ENCODE data around the gene TCTN3.

The TCTN3 gene

DNA sequence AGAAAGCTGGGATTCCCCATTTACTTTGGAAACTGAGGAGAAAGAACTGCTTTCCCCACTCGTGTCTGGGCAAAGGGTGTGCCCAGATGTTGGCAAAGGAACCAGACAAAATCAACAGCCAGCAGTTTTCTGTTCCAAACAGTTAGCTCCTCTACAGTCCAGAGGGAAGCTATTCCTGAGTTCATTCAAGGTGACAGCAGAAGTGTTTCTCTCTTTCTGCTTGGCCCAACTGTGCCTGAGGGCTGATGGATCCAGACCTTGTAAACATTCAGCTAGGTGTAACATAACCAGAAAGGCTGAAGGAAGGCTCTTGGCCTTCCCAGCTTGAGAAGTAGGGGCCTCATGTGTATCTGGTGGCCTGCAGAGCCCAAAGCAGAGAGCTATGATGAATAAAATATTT, 30.2 kb downstream of the TCTN3 start:
- H3K27ac Mint-ChIP-seq: no peak overlapping the region

DNA sequence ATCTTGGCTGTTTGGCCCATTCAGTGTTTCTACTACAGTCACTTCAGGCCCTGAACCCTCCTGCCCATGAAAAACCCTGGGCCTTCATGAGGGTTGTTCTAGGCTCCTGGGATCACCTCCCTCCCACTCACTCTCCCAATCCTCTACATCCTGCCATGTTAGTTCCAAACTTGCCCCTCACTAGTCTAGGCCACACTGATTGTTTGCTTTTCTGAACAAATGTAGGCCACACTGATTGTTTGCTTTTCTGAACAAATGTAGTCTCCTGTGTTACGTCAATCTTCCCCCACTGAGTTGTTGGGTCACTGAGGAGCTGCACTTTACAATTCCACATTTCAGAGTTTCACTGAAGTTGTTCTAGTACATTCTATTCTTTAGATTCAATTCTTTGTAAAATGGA, 31.9 kb downstream of the TCTN3 start:
- Mint-ChIP-seq H3K4me1 (ENCODE audit: low read depth in 2 of 2) (peaks cover 0 to 1% of the 10 kb centered on the region in 2 donors), H3K36me3 (ENCODE audit: insufficient read depth) (peaks cover 3% of the 10 kb centered on the region), H3K4me3 (no peak overlapping the region), H3K9me3 (no peaks in the 10 kb centered on the region), H3K27me3 (no peaks in the 10 kb centered on the region), H3K27ac (no peak overlapping the region)
- DNase-seq (no peak), ATAC-seq (replicated peaks) (no peak)

More for the DNA sequence above, 30.2 kb downstream of the TCTN3 start:
- H3K27me3 Mint-ChIP-seq: no peaks in the 10 kb centered on the region
- DNase-seq (no peak), ATAC-seq (replicated peaks) (no peak)
- H3K4me3 Mint-ChIP-seq: no peak overlapping the region
- H3K4me1 Mint-ChIP-seq (ENCODE audit: low read depth in 2 of 2): no peaks in the 10 kb centered on the region
- H3K9me3 Mint-ChIP-seq: no peaks in the 10 kb centered on the region
- peaks cover 11% of the 10 kb centered on the region for H3K36me3 Mint-ChIP-seq (ENCODE audit: insufficient read depth)

DNA sequence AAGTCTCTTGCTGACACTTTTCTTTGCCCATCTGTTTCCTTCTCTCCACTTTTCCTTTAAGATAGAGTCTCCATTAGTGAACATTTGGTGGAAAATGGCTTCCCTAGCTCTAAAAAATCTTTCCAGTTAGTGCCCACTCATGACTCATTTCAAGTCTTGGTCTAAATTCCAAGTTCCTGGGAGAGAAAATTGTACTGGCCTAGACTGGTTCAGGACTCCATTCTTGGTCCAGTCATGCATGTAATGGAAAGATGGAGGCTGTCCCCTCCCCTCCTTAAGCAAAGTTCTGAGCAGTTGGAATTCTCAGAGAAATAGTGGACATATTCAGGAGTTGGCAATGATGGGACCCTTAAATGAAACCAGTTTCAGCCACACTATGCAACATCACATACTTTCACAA, 33.4 kb downstream of the TCTN3 start:
- ATAC-seq (replicated peaks): no peak
- H3K27ac Mint-ChIP-seq: no peak overlapping the region
- no peak overlapping the region for H3K4me3 Mint-ChIP-seq
- peaks cover 7 to 11% of the 10 kb centered on the region in 2 donors for H3K4me1 Mint-ChIP-seq (ENCODE audit: low read depth in 2 of 2)
- no peaks in the 10 kb centered on the region for H3K27me3 Mint-ChIP-seq
- DNase-seq: no peak
- H3K9me3 Mint-ChIP-seq: no peaks in the 10 kb centered on the region
- peaks cover 7% of the 10 kb centered on the region for H3K36me3 Mint-ChIP-seq (ENCODE audit: insufficient read depth)

DNA sequence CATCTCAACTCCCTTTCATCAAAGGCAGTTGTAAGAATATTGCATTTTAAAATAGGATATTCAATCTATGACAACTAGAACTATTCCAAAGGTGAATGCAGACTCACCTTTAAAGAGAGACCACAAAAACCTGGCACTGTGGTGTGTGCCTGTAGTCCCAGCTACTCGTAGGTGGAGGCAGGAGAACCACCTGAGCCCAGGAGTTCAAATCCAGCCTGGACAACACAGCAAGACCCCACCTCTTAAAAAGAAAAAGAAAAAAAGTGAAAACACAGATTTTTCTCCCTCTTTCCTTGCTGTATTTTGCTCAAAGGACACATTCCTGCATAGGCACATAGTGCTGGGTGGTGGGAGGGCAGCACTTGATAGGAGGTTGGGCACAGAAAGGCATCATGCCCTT, 36.5 kb downstream of the TCTN3 start:
- peak overlapping the region; percentile 95 to 99 for H3K4me3 Mint-ChIP-seq
- no peak overlapping the region for H3K27ac Mint-ChIP-seq
- no peaks in the 10 kb centered on the region for H3K9me3 Mint-ChIP-seq
- peaks cover 14 to 17% of the 10 kb centered on the region in 2 donors for H3K4me1 Mint-ChIP-seq (ENCODE audit: low read depth in 2 of 2)
- no peak for ATAC-seq (replicated peaks)
- H3K27me3 Mint-ChIP-seq: no peaks in the 10 kb centered on the region
- DNase-seq: no peak
- peaks cover 12% of the 10 kb centered on the region for H3K36me3 Mint-ChIP-seq (ENCODE audit: insufficient read depth)

DNA sequence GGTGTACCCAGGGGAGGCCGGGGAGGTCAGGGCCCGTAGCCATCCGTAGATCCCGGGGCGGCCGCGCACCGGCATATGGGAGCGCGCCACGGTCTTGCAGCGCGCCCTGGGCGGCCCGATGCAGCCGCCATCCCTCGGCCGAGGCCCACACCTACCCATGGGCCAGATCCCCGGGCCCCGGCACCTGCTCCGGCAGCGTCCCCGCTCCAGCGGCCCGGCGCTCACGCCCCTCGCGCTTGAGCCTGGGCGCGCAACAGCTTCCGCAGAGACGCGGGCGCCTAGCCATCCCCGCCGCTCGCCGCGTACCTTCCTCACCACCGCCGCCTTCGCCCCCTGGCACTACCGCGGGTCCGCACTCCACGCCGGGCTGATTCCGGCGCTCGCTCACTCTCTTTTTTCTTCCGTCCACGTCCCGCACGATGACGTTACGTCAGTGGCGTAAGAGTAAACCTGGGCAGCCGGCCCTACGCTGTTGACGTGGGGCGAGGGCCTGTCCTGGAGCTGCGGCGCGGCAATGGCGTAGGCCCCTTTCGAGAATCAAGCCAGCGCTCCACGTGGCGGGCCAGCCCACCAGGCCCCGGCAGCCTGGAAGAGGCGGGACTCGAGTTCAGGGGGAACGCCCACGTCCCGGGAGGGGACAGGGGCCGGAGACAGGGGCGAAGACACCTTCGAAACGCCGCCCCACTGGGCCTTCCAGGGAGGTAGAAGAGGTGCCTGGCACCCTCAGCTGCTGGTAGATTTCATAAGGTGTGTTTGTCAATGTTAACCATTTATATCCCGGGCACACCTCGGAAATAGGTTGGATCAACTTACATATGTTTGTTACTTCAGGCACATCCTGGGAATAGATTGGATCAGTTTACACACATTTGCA, 37.2 kb downstream of the TCTN3 start, which contains the start of gene ALDH18A1:
Gene ALDH18A1, minus strand, starts transcription at position 421 of the 874 bp plus-strand sequence. CDS start 3,334 bp downstream, outside the sequence.
- Mint-ChIP-seq H3K4me1 (ENCODE audit: low read depth in 2 of 2) (peaks cover 14 to 17% of the 10 kb centered on the region in 2 donors), H3K27ac (peak within 1 kb of the TSS; percentile 92 to 96), H3K9me3 (peaks cover 0 to 2% of the 10 kb centered on the region in 2 donors), H3K4me3 (peak within 1 kb of the TSS; percentile 95 to 99), H3K36me3 (ENCODE audit: insufficient read depth) (peaks cover 19% of the 10 kb centered on the region), H3K27me3 (no peaks in the 10 kb centered on the region)
- ATAC-seq (replicated peaks) (peak; percentile 89), DNase-seq (peak; percentile 87 to 91 (median 89))

DNA sequence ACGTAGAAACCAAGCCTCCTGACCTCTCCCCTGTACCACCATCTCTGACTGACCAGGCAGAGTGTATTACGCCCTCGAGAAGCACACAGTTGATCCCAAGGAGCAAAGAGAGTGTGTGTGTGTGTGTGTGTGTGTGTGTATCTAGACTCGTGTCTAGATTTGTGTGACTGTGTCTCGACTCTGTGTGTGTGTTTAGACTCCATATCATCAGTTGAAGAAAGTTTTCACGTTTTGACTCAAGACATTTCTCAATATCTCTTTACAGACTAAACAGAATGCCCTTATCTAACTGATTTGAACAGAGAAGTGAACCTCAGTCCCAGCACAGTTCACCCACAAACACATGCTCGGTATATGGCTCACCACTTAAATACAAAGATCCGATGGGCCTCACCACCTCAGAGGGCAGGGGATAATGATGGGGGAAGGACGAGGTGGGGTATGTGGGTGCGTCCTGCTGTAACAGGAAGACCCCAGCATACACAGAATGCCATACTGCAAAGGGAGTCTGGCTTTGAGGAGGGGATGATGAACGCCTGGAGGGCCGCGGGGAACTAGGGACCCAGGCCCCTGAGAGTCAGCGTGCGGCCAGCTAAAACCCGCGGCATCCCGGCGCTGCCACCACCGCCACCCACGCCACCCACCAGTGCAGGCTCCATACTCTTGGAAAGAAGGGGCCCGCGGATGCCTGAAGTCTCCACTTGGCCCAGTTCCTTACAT, 38.0 kb downstream of the TCTN3 start:
- no peaks in the 10 kb centered on the region for H3K27me3 Mint-ChIP-seq
- H3K4me1 Mint-ChIP-seq (ENCODE audit: low read depth in 2 of 2): peaks cover 14 to 17% of the 10 kb centered on the region in 2 donors
- H3K9me3 Mint-ChIP-seq: peaks cover 0 to 7% of the 10 kb centered on the region in 2 donors
- peaks cover 20% of the 10 kb centered on the region for H3K36me3 Mint-ChIP-seq (ENCODE audit: insufficient read depth)
- H3K4me3 Mint-ChIP-seq: peak overlapping the region; percentile 95 to 99
- peak; percentile 23 for ATAC-seq (replicated peaks)
- DNase-seq: peak in 2 of 3 experiments; percentile 4 to 12
- H3K27ac Mint-ChIP-seq: peak overlapping the region; percentile 92 to 96

DNA sequence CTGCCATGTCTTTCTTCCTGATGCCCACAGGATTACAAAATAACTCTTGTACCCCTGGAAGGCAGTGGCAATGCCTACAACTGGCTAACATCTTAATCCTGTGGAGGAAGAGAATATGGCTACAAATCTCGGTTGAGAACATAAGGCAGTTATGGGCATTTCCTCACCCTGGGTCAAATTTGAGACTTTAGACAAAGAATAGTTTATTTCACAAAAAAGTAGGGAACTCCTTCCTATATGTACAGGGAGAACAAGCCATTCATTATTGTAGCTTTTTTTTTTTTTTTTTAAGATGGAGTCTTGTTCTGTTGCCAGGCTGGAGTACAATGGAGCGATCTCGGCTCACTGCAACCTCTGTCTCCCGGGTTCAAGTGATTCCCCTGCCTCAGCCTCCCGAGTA, 39.8 kb downstream of the TCTN3 start:
- Mint-ChIP-seq H3K9me3 (peaks cover 0 to 7% of the 10 kb centered on the region in 2 donors), H3K4me1 (ENCODE audit: low read depth in 2 of 2) (peaks cover 14 to 17% of the 10 kb centered on the region in 2 donors), H3K27ac (peak overlapping the region in 1 of 2 donors; percentile 41), H3K36me3 (ENCODE audit: insufficient read depth) (peaks cover 30% of the 10 kb centered on the region), H3K27me3 (no peaks in the 10 kb centered on the region), H3K4me3 (no peak overlapping the region)
- no peak for DNase-seq
- ATAC-seq (replicated peaks): no peak

DNA sequence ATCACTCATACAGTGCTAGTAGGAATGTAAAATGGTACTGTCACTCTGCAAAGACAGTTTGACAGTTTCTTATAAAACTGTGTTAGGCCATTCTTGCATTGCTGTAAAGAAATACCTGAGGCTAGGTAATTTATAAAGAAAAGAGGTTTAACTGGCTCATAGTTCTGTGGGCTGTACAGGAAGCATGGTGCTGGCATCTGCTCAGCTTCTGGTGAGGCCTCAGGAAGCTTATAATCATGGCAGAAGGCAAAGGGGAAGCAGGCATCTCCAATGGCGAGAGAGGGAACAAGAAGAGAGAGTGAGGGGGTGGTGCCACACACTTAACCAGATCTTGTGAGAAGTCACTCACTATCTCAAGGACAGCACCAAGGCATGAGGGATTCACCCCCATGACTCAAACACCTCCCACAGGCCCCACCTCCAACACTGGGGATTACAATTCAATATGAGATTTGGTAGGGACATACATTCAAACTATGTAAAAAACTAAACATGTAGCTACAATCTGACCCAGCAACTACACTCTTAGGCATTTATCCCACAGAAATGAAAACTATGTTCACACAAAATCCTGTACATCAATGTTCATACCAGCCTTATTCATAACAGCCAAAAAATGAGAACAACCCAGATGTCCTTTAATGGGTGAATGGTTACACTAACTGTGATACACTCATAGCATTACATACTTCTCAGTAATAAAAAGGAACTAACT, 42.2 kb downstream of the TCTN3 start:
- H3K36me3 Mint-ChIP-seq (ENCODE audit: insufficient read depth): peaks cover 31% of the 10 kb centered on the region
- H3K4me1 Mint-ChIP-seq (ENCODE audit: low read depth in 2 of 2): peaks cover 10 to 21% of the 10 kb centered on the region in 2 donors
- ATAC-seq (replicated peaks) (no peak), DNase-seq (no peak)
- no peak overlapping the region for H3K27ac Mint-ChIP-seq
- H3K27me3 Mint-ChIP-seq: no peaks in the 10 kb centered on the region
- H3K9me3 Mint-ChIP-seq: peaks cover 0 to 7% of the 10 kb centered on the region in 2 donors
- H3K4me3 Mint-ChIP-seq: no peak overlapping the region

DNA sequence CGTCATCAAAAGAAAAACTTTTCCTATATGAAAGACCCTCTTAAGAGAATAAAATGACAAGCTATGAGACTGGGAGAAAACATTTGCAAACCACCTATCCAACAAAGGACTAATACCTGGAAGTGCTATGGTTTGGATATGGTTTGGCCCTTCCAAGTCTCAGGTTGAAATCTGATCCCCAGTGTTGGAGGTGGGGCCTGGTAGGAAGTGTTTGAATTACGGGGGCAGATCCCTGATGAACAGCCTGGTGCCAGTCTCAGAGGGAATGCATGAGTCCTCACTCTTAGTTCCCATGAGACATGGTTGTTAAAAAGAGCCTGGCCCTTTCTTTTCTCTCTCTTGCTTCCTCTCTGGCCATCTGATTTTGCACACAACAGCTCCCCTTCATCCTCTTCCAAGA, 43.5 kb downstream of the TCTN3 start:
- no peak for ATAC-seq (replicated peaks)
- no peaks in the 10 kb centered on the region for H3K27me3 Mint-ChIP-seq
- peaks cover 0 to 7% of the 10 kb centered on the region in 2 donors for H3K9me3 Mint-ChIP-seq
- H3K4me1 Mint-ChIP-seq (ENCODE audit: low read depth in 2 of 2): peaks cover 8 to 22% of the 10 kb centered on the region in 2 donors
- no peak for DNase-seq
- no peak overlapping the region for H3K27ac Mint-ChIP-seq
- peaks cover 34% of the 10 kb centered on the region for H3K36me3 Mint-ChIP-seq (ENCODE audit: insufficient read depth)
- no peak overlapping the region for H3K4me3 Mint-ChIP-seq

DNA sequence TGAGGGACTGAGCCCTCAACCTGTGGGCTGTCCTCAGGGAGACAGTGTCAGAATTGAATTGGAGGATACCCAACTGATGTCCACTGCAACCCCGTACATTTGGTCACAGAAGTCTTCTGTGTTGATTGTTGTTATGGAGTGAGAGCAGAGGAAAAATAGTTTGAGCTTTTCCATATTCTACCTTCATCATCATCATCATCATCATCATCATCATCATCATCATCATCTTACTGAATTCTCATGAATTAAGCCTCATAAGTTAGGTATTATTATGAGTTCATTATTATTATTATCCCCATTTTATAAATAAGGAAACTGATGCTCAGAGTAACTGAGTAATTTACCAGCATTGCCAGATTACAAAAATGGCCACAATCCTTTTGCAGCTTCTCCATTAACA, 45.6 kb downstream of the TCTN3 start:
- no peak for ATAC-seq (replicated peaks)
- Mint-ChIP-seq H3K27ac (no peak overlapping the region), H3K4me3 (no peak overlapping the region), H3K4me1 (ENCODE audit: low read depth in 2 of 2) (peaks cover 6 to 16% of the 10 kb centered on the region in 2 donors), H3K27me3 (no peaks in the 10 kb centered on the region), H3K9me3 (peaks cover 0 to 7% of the 10 kb centered on the region in 2 donors), H3K36me3 (ENCODE audit: insufficient read depth) (peaks cover 36% of the 10 kb centered on the region)
- no peak for DNase-seq

DNA sequence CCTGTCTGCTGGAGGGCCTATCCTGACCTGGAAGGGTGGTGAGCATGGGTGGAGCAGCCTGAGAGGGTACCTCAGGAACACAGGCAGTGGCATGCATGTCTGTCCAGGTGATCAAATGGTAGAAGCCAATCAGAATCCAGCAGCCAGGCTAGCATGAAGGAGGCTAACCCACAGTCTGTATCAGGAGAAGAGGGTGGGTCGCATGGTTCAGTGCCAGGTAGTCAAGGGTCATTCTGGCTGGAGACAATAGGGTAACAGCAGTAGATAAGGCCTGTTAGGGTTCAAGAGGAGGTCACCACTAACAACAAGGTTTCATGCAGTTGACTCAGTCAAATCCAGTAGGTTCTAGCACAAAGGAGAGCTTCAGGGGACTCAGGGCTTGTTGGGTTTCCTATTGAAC, 47.6 kb downstream of the TCTN3 start:
- ATAC-seq (replicated peaks): no peak
- Mint-ChIP-seq H3K36me3 (ENCODE audit: insufficient read depth) (peaks cover 36% of the 10 kb centered on the region), H3K9me3 (peaks cover 0 to 2% of the 10 kb centered on the region in 2 donors)

DNA sequence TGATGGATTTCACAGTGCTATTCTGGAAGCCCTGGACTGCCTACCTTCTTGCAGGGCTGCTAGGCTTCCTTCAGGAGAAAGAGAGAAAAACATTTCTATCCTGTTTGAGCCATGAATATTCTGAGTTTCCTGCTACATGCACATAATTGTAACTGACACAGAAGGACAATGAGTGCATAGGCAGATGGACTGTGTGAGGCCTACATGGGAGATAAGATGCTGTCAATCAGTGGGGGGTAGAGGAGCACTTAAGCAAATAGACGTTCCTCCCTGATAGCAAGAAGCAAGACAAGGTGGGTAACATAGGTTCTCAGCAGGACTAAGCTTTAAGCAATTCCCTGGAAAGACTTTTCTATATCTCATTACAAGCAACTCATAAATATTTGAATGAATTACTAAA, 48.8 kb downstream of the TCTN3 start:
- Mint-ChIP-seq H3K9me3 (no peaks in the 10 kb centered on the region), H3K36me3 (ENCODE audit: insufficient read depth) (peaks cover 38% of the 10 kb centered on the region), H3K27me3 (no peaks in the 10 kb centered on the region), H3K27ac (peak overlapping the region in 1 of 2 donors; percentile 14), H3K4me1 (ENCODE audit: low read depth in 2 of 2) (peaks cover 6 to 13% of the 10 kb centered on the region in 2 donors), H3K4me3 (no peak overlapping the region)
- DNase-seq (no peak), ATAC-seq (replicated peaks) (no peak)

More for the DNA sequence above, 47.6 kb downstream of the TCTN3 start:
- Mint-ChIP-seq H3K27me3 (no peaks in the 10 kb centered on the region), H3K4me1 (ENCODE audit: low read depth in 2 of 2) (peaks cover 6 to 13% of the 10 kb centered on the region in 2 donors), H3K27ac (no peak overlapping the region), H3K4me3 (no peak overlapping the region)
- DNase-seq: no peak

DNA sequence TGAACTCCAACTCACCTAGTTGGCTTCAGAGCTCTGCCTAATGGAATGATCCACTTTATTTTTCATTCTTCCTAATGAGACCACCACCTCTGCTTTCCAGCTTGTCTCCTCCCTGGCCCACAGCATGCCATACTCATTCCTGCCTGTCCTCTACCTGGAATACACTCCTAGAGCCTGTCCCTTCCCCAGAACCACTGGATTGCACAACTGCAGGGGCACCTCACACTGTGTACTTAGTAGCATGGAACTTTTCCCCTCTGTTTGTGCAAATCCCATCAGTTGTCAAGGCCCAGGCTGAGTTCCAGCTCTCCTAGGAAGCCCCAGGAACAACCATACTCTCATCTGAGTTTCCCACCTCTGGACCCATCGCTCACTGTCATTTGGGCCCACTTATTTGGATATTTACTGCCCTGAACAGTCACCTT, 52.8 kb downstream of the TCTN3 start:
- no peaks in the 10 kb centered on the region for H3K9me3 Mint-ChIP-seq
- H3K4me3 Mint-ChIP-seq: no peak overlapping the region
- peaks cover 4 to 6% of the 10 kb centered on the region in 2 donors for H3K4me1 Mint-ChIP-seq (ENCODE audit: low read depth in 2 of 2)
- peak overlapping the region; percentile 61 to 62 for H3K27ac Mint-ChIP-seq
- H3K36me3 Mint-ChIP-seq (ENCODE audit: insufficient read depth): peaks cover 40% of the 10 kb centered on the region
- no peaks in the 10 kb centered on the region for H3K27me3 Mint-ChIP-seq
- ATAC-seq (replicated peaks) (no peak), DNase-seq (no peak)

All from effector memory CD8-positive, alpha-beta T cell (primary cell).